Inferior parietal cortex (tissue), 1 donor: Measurements from ENCODE around the gene CPSF7.

Source experiments
- DNase-seq: peaks from one replicate; pipeline ENCODE4 v3.0.0-alpha.2; 2016; ENCODE audit errors: extremely low spot score

The CPSF7 gene

GRCh38 chr11:61357233-61357893 is 72.4 kb downstream of the CPSF7 start:
- no peak for DNase-seq

- no peak for DNase-seq
Measured at GRCh38 chr11:61356706-61357105, 73.1 kb downstream of the CPSF7 start.

DNA sequence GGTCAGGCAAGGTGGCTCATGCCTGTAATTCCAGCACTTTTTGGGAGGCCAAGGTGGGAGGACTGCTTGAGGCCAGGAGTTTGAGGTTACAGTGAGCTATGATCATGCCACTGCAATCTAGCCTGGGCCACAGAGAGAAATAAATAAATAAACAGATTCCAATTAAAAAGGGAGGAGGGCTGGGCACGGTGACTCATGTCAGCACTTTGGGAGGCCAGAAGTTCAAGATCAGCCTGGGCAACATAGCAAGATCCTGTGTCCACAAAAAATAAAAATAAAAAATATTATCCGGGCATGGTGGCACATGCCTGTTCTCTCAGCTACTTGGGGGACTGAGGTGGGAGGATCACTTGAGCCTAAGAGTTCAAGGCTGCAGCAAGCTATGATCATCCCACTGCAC is 75.6 kb downstream of the CPSF7 start:
- no peak for DNase-seq

GRCh38 chr11:61353131-61354067 is 76.4 kb downstream of the CPSF7 start:
- no peak for DNase-seq
